Activated T-helper 1 cell treated with anti-CD3 and anti-CD28 coated beads, Interleukin-2, amount 50 U/mL, for 16 hours (primary cell): ENCODE results near the gene NCAPH2.

ENCODE experiments used
- DNase-seq, 2 donors: peaks; one replicate each; pipeline ENCODE4 v3.0.0-alpha.2; 2020; ENCODE audit warnings: low read depth in 1 of 2, low spot score in 1 of 2

NCAPH2 gene

GRCh38 chr22:50474710-50475651, 33.0 kb upstream of the NCAPH2 start, which contains the start of gene SBF1:
Gene SBF1, minus strand, starts transcription at chr22:50475035. Its CDS starts 195 bp downstream, at chr22:50474840.
- peak; percentile 78 to 87 for DNase-seq

GRCh38 chr22:50475652-50476002, 32.4 kb upstream of the NCAPH2 start:
- DNase-seq = no peak

- no peak for DNase-seq
Observed at GRCh38 chr22:50476868-50477267, 31.2 kb upstream of the NCAPH2 start.

GRCh38 chr22:50477923-50478322, 30.1 kb upstream of the NCAPH2 start:
- DNase-seq = no peak

- DNase-seq = no peak
Observed at GRCh38 chr22:50479721-50480120, 28.3 kb upstream of the NCAPH2 start.

- DNase-seq = no peak
Observed at GRCh38 chr22:50481045-50481439, 27.0 kb upstream of the NCAPH2 start.

- peak; percentile 31 to 49 for DNase-seq
Observed at GRCh38 chr22:50481440-50482106, 26.5 kb upstream of the NCAPH2 start, which contains the start of gene ADM2. Gene ADM2, plus strand, starts transcription at chr22:50481543. Its CDS starts 305 bp downstream, at chr22:50481848.

- no peak for DNase-seq
Observed at GRCh38 chr22:50482107-50483074, 25.6 kb upstream of the NCAPH2 start.

GRCh38 chr22:50483106-50483505, 24.9 kb upstream of the NCAPH2 start:
- DNase-seq = no peak

- no peak for DNase-seq
Observed at GRCh38 chr22:50483556-50483955, 24.5 kb upstream of the NCAPH2 start.

GRCh38 chr22:50483977-50484853, 23.8 kb upstream of the NCAPH2 start:
- no peak for DNase-seq

- no peak for DNase-seq
Observed at GRCh38 chr22:50485221-50486131, 22.5 kb upstream of the NCAPH2 start.

- DNase-seq = no peak
Observed at GRCh38 chr22:50486561-50487289, 21.3 kb upstream of the NCAPH2 start, which contains the start of gene MIOX. Gene MIOX, plus strand, starts transcription at chr22:50486859. Its CDS starts 39 bp downstream, at chr22:50486898.

- no peak for DNase-seq
Observed at GRCh38 chr22:50487290-50488005, 20.6 kb upstream of the NCAPH2 start.

- no peak for DNase-seq
Observed at GRCh38 chr22:50488006-50488677, 19.9 kb upstream of the NCAPH2 start.

- DNase-seq = no peak
Observed at GRCh38 chr22:50488886-50489285, 19.1 kb upstream of the NCAPH2 start.
